Sigmoid colon (tissue), 7 donors: Measurements from ENCODE around the gene GRAP. TPM values are rescaled to one million over a fixed set of nuclear protein-coding genes. Genes with fewer than 3 reads are reported as not detected.
A peak's percentile ranks its signal among the peaks of the same experiment; 100 is the strongest.

Experiments used
- DNase-seq: peaks from one replicate; pipeline ENCODE4 v3.0.0-alpha.2; 2019
- H3K27ac ChIP-seq, 4 donors: fragments of 200-600 bp; sonication (generic); one replicate each; pipeline ENCODE4 v1.5.1; 2016 to 2019; ENCODE audit warnings: mild to moderate bottlenecking in 1 of 4
- H3K27me3 ChIP-seq, 3 donors: fragments of 200-600 bp; sonication (generic); one replicate each; pipeline ENCODE4 v1.5.1; 2019; ENCODE audit warnings: mild to moderate bottlenecking in 1 of 3
- H3K36me3 ChIP-seq, 4 donors: fragments of 200-600 bp; sonication (generic); one replicate each; pipeline ENCODE4 v1.5.1; 2016 to 2019
- H3K4me1 ChIP-seq, 4 donors: fragments of 200-600 bp; sonication (generic); one replicate each; pipeline ENCODE4 v1.5.1; 2017 to 2019
- H3K4me3 ChIP-seq, 4 donors: fragments of 200-600 bp; sonication (generic); one replicate each; pipeline ENCODE4 v1.5.1; 2017 to 2019; ENCODE audit warnings: mild to moderate bottlenecking in 2 of 4, moderate library complexity in 1 of 4
- H3K9me3 ChIP-seq, 4 donors: fragments of 200-600 bp in 3 of 4; sonication (generic) in 3 of 4; one replicate each; pipeline versions ENCODE4 v1.5.1 to v1.6.1; 2013 to 2019
- CTCF ChIP-seq, 4 experiments: fragments of 450-650 bp in 3 of 4; fragments of 200-600 bp in 1 of 4; IDR thresholded peaks; one replicate each; pipeline ENCODE4 v1.5.1; 2016 to 2019; ENCODE audit warnings: antibody characterized with exemption in 4 of 4, mild to moderate bottlenecking in 3 of 4, moderate library complexity in 2 of 4
- EP300 ChIP-seq, 4 donors: sonication (generic); formaldehyde crosslinking; IDR thresholded peaks; one replicate each; pipeline ENCODE4 v1.6.1; 2017; ENCODE audit warnings: antibody characterized with exemption in 4 of 4
- POLR2A ChIP-seq, 2 donors: fragments of 450-650 bp; IDR thresholded peaks; one replicate each; pipeline ENCODE4 v1.6.1; 2016; ENCODE audit warnings: antibody characterized with exemption in 2 of 2, mild to moderate bottlenecking in 2 of 2, moderate library complexity in 2 of 2
- POLR2AphosphoS5 ChIP-seq, 4 donors: sonication (generic); formaldehyde crosslinking; IDR thresholded peaks; one replicate each; pipeline ENCODE4 v1.6.1; 2017; ENCODE audit warnings: antibody characterized with exemption in 4 of 4
- WGBS, 2 donors: extraction: QIAGEN DNeasy Blood & Tissue Kit; methylation state at CpG; one replicate each; pipeline ENCODE4 v1.1.7; 2013; 5-methylcytosine and 5-hydroxymethylcytosine counted together
- intact Hi-C: fragments of 100-400 bp; cut with DNase I; formaldehyde crosslinking; loops from one replicate; pipeline ENCODE4 v1.15.1; 2023
- polyA plus RNA-seq, 3 donors: library from polyadenylated mRNA; stranded (reverse); fragments of 200-250 nt; gene quantifications; one replicate each; pipeline ENCODE4 v1.2.3, GENCODE V29; 2013
- total RNA-seq, 4 donors: library from RNA; depleted of rRNA; stranded (reverse); fragments of >200 nt; gene quantifications; one replicate each; pipeline ENCODE4 v1.1.0, GENCODE V29; 2016
- donor health status: healthy with polysubstance abuse.
- donor health status: Bipolar disorder and iron deficiency.
- donor health status: healthy.

GRAP gene
- total and polyA plus RNA-seq, 7 donors: 1.2 to 18.2 (median 3.3) TPM

- intact Hi-C loops: no loop called here
- H3K27me3 ChIP-seq: no peaks in the 10 kb centered on the region
- H3K27ac ChIP-seq: no peak overlapping the region
- no peaks in the 10 kb centered on the region for H3K36me3 ChIP-seq
- peaks cover 0 to 16% (median 13%) of the 10 kb centered on the region in 4 donors for H3K4me1 ChIP-seq
- no peak overlapping the region for H3K4me3 ChIP-seq
- DNase-seq: no peak
- TF ChIP-seq POLR2A (IDR thresholded peaks at IDR 0.05) (no peak), POLR2AphosphoS5 (IDR thresholded peaks at IDR 0.05) (no peak), EP300 (IDR thresholded peaks at IDR 0.05) (no peak), CTCF (IDR thresholded peaks at IDR 0.05) (no peak)
- H3K9me3 ChIP-seq: no peaks in the 10 kb centered on the region
- WGBS, 2 donors: 88 to 90% methylated on average over 4 of the region's 4 CpGs
Measured at GRCh38 chr17:19005789-19006430, 40.8 kb downstream of the GRAP start.

- intact Hi-C loops: no loop called here
Measured at GRCh38 chr17:19005137-19005773, 41.5 kb downstream of the GRAP start.

GRCh38 chr17:19004421-19005136, 42.2 kb downstream of the GRAP start, which contains the start of gene FAM83G:
FAM83G (minus strand) TSS chr17:19004764; CDS start chr17:19004041, 723 bp downstream.
- peaks cover 0 to 16% (median 13%) of the 10 kb centered on the region in 4 donors for H3K4me1 ChIP-seq
- intact Hi-C loops: no loop called here
- TF ChIP-seq EP300 (IDR thresholded peaks at IDR 0.05) (no peak), CTCF (IDR thresholded peaks at IDR 0.05) (no peak), POLR2AphosphoS5 (IDR thresholded peaks at IDR 0.05) (peak in 1 of 4 donors; percentile 51), POLR2A (IDR thresholded peaks at IDR 0.05) (peak in 1 of 2 donors; percentile 19)
- WGBS, 2 donors: 1 to 6% methylated on average over 67 of the region's 67 CpGs
- no peaks in the 10 kb centered on the region for H3K9me3 ChIP-seq
- peak; percentile 84 for DNase-seq
- peak within 1 kb of the TSS; percentile 47 to 69 (median 64) for H3K4me3 ChIP-seq
- peak within 1 kb of the TSS; percentile 64 to 77 (median 70) for H3K27ac ChIP-seq
- no peaks in the 10 kb centered on the region for H3K36me3 ChIP-seq
- no peaks in the 10 kb centered on the region for H3K27me3 ChIP-seq

More at GRCh38 chr17:19005137-19005773, 41.5 kb downstream of the GRAP start:
- H3K4me1 ChIP-seq: peaks cover 0 to 16% (median 13%) of the 10 kb centered on the region in 4 donors
- H3K4me3 ChIP-seq: peak overlapping the region; percentile 47 to 69 (median 64)
- no peak for TF ChIP-seq POLR2AphosphoS5 (IDR thresholded peaks at IDR 0.05)
- no peak for TF ChIP-seq CTCF (IDR thresholded peaks at IDR 0.05)
- no peak for TF ChIP-seq EP300 (IDR thresholded peaks at IDR 0.05)
- TF ChIP-seq POLR2A (IDR thresholded peaks at IDR 0.05): no peak
- peak overlapping the region; percentile 26 to 72 (median 62) for H3K27ac ChIP-seq
- H3K9me3 ChIP-seq: no peaks in the 10 kb centered on the region
- DNase-seq: no peak
- no peaks in the 10 kb centered on the region for H3K36me3 ChIP-seq
- no peaks in the 10 kb centered on the region for H3K27me3 ChIP-seq
- WGBS, 2 donors: 71 to 87% methylated on average over 13 of the region's 13 CpGs

GRCh38 chr17:19003543-19004420, 43.0 kb downstream of the GRAP start:
- H3K27ac ChIP-seq: peak overlapping the region; percentile 64 to 77 (median 70)
- no peaks in the 10 kb centered on the region for H3K9me3 ChIP-seq
- H3K4me1 ChIP-seq: peaks cover 0 to 16% (median 13%) of the 10 kb centered on the region in 4 donors
- no peak for TF ChIP-seq POLR2AphosphoS5 (IDR thresholded peaks at IDR 0.05)
- no peak for TF ChIP-seq EP300 (IDR thresholded peaks at IDR 0.05)
- TF ChIP-seq CTCF (IDR thresholded peaks at IDR 0.05): no peak
- H3K27me3 ChIP-seq: no peaks in the 10 kb centered on the region
- DNase-seq: no peak
- intact Hi-C loops: no loop called here
- 8 to 22% methylated on average over 73 of the region's 73 CpGs for WGBS, 2 donors
- H3K4me3 ChIP-seq: peak overlapping the region; percentile 47 to 69 (median 64)
- no peaks in the 10 kb centered on the region for H3K36me3 ChIP-seq
